NCI-H526 (cell line): ENCODE results near the gene FAM13A.

ENCODE experiments used
- DNase-seq, 2 experiments: peaks; one replicate each; lab custom pipeline; 2025; lab: John Stamatoyannopoulos, UW

FAM13A gene

DNA sequence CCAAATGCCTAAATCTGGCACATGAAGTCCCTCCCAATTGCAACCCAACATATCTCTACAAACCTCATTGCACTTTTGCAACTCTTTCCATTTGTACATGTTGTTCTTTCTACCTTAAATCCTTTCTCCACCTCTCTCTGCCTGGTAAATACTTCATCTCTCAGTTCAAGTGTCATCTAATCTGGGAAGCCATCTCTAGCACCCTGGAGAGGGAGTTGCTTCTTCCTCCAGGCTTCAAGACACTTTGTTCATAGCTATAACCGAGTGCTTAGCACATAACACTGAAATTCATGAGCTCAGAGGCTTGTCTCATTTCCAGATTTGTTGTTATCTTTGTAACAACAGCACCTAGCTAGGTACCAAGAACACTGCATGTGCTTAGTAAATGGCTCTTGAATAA, 244.6 kb downstream of the FAM13A start:
- DNase-seq: no peak

DNA sequence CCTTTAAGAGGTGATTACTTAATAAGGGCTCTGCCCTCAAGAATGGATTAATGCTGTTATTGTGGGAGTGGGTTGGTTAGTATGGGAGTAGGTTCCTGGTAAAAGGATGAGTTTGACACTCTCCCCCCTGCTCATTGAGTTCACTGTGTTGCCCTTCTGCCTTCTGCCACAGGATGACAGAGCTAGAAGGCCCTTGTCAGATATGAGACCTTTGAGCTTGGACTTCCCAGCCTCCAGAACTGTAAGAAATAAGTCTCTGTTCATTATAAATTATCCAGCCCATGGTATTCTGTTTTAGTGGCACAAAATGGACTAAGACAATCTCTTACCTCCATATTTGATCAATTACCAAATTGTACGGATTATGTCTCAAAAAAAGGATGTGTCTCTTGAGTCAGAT, 245.1 kb downstream of the FAM13A start:
- no peak for DNase-seq

DNA sequence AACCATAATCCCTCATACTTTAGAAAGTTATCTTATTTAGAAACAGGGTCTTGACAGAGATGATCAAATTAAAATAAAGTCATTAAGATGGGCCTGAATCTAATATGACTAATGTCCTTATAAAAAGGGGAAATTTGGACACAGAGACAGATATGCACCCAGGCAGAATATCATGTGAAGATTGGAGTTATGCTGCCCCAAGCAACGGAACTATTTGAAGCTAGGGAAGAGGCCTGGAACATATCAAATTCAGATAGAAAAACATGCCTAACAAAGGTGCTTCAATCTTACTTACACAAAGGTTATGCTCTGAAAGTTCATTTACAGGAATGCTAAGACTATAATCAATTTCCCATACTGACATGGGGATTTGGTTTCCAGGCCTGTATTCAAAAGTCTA, 246.7 kb downstream of the FAM13A start:
- no peak for DNase-seq

DNA sequence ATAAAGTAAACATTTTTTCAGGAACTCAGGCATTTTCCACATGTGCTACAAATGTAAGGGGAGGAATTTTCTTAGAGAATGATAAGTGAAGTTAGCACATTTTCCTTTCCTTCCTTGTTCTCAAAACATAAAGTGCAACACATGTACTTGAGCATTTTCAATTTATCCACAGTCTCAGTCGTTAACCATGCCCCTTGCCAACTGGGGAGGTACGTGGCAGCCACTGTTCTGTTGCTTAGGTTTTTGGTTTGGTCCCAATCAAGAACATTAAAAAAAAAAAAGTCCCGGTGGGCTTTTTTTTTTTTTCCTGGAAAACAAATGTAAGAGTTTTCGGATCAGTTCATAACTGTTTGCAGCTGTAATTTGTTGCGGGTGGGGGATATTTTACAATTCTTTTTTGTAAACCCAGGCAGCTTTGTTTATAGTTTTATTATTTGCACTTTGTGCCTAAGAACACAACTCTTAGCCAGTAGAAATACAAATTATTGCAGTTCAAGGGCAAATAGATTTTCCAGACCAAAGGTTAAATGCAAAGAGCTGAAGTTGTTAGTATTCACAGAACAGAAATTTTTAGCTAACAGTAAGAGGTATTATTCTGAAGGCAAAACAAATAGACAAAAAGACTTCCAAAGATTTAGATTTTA, 247.3 kb downstream of the FAM13A start:
- DNase-seq: no peak

DNA sequence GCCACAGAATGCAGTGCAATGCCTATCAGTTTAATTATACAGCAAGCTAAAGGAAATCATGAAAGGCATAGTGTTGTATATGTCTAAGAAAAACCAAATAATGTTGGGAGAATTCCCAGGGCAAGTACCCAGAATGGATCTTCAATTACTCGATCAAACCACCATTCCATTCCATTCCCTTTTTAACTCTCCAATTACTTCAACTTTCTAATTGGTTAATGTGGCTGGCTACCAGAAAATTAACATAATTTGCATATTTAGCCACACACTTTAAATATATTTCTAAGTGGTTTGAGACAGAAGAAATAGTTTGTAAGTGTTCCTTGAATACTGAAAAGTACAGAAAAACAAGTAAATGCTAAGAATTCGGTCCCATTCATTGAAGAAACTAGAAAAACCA, 247.9 kb downstream of the FAM13A start:
- DNase-seq: no peak

DNA sequence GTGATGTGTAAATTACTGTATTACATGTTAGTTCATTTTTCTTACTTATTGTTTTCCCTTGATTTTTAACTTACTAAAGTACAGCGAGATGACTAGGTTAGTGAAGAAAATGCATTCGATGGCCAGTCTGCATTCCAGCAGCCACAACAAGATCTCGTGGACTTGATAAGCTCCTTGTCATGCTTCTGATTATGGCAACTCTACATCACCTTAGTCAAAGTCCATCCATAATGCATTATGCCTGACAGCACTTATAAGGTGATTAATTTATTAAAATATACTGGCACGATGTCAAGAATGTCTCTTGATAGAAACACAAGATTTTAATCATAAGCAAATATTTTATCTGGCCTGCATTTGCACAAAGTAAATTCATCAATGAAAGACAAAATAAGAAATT, 249.5 kb downstream of the FAM13A start:
- DNase-seq: no peak

DNA sequence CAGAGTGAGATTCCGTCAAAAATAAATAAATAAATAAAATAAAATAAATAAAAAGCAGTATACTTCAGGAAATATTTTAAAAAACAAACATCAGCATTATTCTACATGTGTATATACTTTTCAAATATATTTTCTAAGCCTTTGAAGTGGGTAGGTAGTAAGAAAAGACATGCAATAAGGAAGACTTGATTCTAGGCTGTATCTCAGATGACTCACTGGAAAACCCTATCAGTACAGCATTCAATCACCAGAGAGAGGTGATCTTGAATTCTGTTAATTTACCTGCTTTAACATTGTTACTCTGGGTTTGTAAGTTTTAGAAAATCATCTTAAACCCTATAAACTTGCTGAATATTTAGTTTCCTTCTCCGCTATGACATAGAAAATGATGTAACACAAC, 252.8 kb downstream of the FAM13A start:
- DNase-seq: no peak

DNA sequence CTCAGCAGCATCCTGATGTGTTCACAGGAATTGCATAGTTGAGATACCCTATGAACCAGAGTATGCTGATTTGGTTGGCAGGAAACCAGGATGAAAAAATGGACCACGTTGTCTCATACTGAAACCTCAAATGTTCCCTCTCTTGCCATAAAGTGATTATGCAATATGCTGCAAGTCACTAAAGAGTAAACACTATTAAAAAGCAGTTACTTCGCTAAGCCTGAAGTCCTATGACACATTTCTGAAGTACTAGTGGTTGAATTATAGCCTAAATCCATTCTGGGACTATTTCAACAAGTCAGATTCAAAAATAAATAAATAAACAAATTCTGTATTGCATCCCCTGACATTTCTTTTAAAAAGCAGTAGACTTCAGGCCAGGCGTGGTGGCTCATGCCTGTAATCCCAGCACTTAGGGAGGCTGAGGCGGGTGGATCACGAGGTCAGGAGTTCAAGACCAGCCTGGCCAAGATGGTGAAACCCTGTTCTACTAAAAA, 253.3 kb downstream of the FAM13A start:
- DNase-seq: no peak

DNA sequence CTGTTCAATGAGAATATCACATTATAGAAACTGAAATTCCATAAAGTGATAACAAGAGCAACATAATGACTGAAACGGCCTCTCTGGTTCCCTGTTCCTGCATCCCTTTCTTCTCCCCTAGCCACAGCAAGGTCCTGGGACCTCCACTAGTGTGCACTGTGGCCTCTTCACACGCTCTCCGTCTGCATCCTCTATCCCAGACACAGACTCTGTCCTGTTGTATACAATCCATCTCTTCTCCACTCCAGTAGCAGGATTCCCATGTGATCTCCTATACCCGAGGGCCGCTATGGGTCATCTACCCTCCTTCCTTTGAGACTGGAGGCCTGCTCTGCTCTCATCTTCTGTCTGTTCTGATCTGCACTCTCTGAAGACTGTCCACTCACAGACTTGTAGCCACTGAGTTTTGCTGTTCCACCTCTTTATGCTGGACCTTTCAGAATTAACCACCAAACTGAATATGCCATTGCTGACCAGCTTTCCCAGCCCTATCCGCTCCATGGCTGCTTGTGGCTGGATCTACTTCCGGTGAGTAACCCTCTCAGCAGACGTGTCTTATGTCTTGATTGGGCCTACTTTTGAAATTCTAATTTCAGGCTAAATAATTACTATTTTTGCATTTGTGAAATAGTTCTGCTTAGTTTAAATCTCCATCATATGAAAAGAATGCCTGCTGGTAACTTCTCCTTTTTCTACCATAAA, 254.2 kb downstream of the FAM13A start:
- no peak for DNase-seq

DNA sequence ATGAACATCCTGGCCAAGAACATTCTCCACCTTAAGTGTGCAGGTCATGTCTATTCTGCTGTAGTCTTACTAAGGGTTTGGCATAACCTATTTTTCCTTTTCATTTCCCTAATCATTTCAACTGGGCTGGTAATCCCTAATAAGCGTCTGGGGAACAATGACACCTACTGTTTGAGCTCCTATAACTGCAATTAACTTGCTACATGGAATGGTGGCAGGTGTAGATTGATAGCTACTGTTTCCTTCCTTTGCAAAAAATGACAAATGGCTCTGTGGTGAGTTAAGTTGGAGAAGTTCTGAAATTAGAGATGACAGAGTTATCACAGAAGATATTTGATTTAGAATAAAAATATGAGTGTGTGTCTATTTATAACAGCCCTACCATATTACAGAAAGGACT, 254.8 kb downstream of the FAM13A start:
- DNase-seq: peak; percentile 54 to 59

DNA sequence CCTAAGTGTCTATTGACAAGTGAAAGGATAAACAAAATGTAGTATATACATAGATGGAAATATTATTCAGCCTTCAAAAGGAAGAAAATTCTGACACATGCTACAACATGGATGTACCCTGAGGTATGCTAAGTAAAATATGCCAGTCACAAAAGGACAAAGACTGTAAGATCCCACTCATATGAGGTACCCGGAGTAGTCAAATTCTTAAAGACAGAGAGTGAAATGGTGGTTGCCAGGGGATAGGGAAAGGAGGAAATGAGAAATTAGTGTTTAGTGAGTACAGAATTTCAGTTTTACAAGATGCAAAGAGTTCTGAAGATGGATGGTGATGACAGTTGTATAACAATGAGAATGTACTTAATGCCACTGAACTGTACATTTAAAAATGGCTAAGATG, 257.1 kb downstream of the FAM13A start:
- DNase-seq: no peak

DNA sequence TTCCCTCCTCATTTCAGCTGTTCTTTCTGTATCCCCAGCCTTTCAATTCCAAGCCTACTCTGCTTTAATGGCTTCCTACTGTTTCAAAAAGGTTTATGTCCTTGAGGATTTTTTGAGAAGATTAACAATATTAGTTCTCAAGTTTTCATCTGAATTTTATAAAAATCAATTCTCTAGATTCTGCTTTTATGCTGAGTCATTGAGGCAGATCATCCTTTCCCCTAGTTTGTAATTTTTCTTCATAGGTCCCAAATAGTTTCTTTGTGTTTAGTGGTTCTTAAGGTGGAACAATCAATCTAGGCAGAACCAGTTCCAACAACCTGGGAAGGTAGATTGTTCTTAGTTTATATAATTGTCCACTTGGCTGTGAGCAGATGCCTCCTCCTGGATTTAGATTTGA, 259.3 kb downstream of the FAM13A start:
- DNase-seq: no peak

DNA sequence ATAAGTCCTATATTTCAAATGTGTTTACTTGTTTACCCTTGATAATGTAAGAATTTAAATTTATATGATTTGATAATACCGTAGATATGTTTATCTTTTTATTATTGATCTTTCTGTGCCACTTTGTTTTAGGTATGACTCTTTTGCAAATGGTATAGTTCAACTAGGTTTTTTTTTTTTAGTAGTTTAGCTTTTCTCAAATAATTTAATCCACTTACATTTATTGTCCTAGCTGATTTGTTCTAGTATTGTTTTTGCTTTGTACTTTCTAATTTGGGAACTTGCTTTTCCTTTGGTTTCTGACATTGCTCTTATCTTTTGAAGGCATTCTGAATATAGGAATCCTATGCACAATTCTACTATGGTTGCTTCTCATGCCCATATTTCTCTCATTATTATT, 260.4 kb downstream of the FAM13A start:
- no peak for DNase-seq

DNA sequence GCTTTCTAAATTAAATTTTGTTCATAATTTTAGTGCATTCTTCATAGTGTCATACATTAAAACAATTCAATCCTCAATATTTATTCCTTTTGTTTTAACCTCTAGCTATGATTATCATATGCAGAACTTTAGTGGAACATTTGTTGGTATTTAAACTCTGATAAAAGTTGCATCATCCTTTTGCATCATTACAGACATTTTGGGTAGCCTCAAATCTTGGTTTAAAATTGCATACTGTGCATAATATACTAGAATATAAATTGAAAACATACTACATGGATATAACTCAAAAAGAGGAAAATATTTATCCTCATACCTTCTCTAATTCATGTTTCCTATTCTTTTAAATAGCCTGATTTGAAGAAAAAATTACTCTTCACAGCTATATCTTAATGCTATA, 262.0 kb downstream of the FAM13A start:
- DNase-seq: no peak

DNA sequence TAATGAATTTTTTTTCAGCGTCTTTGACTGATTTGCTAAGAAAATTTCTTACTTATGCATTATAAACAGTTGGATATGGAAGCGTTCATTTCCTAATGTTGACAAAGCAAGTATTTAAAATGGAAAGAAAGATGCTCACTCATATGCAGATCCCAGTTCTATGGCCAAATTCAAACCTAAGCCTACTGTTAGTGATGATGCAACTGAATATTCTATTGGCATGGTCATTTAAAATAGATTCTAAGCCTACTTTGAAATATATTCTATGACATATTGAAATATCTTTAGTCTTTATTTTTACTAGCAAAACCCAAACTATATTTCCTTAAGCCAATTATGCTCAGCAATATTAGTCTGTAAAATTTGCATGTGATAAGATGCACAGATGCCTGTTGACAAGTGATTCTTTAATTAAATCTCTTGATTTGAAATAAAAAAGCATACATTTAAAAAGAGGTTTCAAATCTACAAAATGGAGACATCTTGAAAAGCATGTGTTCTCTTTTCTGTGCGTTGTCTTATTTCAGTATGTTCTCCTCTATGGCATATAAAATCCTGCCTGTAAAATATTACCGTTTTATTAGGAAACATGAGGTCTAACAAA, 262.8 kb downstream of the FAM13A start:
- no peak for DNase-seq

DNA sequence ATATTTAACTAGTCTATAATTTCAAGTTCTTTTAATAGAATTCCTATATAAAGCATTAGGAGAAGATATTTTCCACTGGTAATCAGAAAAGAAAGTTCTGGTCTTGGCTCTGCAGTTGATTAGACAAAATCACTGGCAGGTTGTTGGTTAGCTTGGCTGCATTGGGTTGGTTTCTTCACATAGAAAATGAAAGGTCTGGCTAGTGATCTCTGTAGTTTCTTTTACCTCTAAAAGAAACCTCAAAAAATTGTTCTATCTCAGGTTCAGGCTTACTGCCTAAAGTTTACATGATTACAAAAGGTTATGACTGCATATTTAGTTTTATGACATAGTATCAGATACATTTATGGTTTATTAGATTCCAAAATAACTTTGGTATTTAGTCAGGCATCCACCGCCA, 263.5 kb downstream of the FAM13A start:
- DNase-seq: no peak

DNA sequence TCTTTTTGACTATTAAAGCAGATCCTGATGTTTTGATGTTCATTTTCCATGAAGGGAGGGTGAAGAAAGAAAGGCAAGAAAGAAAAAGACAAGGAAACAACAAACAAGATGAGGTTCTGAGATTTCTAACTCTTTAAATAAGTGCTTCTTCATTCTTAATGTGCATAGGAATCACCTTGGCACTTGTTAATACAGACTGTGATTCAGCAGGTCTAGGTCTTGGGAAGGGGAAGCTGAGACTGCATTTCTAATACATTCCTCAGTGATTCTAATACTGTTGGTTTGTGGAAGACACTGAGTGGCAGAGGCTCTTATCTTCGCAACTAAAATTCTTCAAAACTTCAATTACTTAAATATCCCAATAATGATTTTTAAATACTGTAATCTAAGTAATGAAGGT, 264.2 kb downstream of the FAM13A start:
- no peak for DNase-seq

DNA sequence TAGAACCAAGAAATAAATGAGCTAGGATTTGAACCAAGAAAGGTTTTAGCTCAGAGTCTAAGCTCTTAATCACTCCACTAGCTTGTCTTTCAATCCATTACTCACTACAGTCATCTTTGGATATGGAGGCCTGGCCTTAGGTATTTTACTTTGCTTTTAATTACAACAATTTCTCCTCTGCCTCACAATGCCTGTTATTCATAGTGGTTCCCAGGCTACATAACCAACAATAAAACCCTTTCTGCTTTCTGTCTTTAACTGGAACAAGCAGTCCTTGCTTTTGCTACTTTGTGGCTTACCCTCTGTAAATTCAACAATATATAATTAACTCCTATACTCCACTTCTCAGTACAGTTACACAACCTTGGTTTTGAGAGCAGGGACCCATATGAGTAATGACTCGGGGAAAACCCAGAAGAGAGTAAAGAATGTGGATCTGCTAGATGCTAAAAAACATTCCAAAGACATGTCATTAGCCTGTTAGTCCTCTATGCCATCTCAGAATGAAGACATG, 264.7 kb downstream of the FAM13A start:
- DNase-seq: no peak

DNA sequence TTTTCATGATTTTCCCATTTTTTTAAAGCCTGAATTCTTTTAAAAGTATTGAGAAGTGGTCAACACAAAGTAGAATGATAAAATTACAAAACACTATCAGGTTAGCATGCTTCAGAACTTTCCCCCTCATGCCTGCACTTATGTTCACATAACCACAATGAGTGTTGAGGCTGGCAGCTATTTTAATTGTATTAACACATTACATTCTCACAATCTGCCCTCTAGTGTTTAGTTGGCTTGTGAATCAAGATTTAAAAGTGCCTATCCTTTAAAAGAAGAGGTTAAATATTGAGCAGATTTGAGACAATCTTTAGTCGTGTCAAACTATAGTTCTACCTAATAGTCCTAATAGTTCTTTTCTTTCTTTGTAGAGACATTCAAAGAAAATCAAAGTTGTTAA, 265.7 kb downstream of the FAM13A start:
- DNase-seq: peak in 1 of 2 experiments; percentile 36

DNA sequence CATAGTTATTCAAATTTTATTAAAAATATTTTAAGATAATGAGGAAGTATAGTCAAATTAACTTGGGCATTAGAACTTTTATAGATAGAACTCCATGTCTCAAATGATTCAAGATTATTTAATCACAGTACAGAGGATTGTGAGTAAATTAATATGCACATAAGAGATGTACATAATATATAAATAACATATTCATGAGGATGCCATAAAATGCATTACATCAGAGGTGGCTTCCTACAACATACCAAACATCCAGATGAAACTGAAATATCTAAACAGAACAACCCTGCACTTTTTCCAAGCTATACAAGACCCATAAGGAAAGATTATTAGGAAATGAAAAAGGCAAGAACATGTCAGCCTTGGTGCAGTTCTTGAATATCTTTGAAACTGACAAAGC, 268.1 kb downstream of the FAM13A start:
- DNase-seq: no peak

DNA sequence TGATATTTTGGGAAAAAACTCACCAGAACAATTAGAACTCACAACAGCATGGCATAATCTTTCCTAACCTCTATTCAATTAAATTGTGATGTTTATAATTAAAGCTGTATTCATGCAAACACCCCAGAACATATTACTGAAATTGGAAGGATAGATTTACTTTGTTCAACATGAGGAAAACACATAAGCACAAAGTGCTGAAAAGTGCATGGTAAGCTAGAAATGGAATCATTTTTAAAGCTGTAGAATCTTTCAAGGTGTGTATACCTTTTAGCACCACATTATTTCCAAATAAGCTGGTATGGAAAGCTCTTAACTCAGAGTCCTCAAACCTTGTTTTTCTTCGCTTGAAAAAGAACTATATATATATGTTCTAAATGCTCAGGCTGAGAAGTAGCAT, 268.6 kb downstream of the FAM13A start:
- DNase-seq: no peak

DNA sequence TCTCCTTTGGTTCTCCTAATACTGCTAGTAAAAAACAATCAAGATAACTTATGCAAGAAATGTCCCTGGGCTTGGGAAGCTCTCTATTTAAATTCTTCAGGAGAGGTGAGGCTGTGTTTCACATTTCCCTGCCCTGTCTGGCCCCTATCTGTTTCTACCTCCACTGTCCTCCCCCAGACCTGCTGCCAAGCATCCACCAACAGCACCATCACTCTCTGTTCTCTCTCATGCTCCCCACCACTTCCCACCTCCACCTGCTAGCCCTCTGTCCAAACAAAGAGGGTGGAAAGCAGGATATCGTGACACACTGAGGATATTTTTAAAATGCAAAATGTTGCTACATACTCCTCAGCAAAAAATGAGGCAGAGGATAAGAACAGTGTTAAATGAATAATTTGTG, 271.0 kb downstream of the FAM13A start:
- DNase-seq: no peak

DNA sequence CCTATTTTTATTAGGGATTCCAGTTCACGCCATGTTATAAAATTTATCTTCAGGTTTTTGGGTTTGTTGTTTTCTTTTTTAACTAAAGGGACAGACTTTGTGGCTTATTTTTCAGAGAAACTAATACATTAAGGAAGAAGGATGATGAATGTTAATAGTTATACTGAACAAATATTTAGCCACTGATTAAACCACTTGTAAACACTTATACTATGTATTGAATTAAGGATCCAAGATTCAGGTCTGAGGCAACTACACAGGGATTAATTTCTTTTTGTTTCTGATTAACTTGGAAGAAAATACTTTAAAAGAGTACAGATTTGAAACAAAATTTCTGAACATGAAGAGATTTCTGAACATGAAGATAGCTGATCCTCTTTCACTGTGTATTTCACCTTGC, 276.6 kb downstream of the FAM13A start:
- no peak for DNase-seq
